Upper lobe of left lung (tissue), 4 donors: Measurements from ENCODE around the gene RIOX2.

Source experiments
- EP300 ChIP-seq, 4 donors: sonication (generic); formaldehyde crosslinking; IDR thresholded peaks; one replicate each; pipeline ENCODE4 v1.5.1; 2017; ENCODE audit warnings: antibody characterized with exemption in 4 of 4, control low read depth in 2 of 4
- TF ChIP-seq, protein P1 (sequence below), 6 experiments: fragments of 450-650 bp in 4 of 6; fragments of 200-600 bp in 2 of 6; sonication (generic) in 2 of 6; IDR thresholded peaks; one replicate each; pipeline ENCODE4 v1.5.1; 2016 to 2019; ENCODE audit warnings: antibody characterized with exemption in 6 of 6

- no peak for TF ChIP-seq EP300 (IDR thresholded peaks at IDR 0.05)
- TF ChIP-seq, protein P1, sequence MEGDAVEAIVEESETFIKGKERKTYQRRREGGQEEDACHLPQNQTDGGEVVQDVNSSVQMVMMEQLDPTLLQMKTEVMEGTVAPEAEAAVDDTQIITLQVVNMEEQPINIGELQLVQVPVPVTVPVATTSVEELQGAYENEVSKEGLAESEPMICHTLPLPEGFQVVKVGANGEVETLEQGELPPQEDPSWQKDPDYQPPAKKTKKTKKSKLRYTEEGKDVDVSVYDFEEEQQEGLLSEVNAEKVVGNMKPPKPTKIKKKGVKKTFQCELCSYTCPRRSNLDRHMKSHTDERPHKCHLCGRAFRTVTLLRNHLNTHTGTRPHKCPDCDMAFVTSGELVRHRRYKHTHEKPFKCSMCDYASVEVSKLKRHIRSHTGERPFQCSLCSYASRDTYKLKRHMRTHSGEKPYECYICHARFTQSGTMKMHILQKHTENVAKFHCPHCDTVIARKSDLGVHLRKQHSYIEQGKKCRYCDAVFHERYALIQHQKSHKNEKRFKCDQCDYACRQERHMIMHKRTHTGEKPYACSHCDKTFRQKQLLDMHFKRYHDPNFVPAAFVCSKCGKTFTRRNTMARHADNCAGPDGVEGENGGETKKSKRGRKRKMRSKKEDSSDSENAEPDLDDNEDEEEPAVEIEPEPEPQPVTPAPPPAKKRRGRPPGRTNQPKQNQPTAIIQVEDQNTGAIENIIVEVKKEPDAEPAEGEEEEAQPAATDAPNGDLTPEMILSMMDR (IDR thresholded peaks at IDR 0.05), result no peak
Observed at GRCh38 chr3:98003306-98003969, 31.2 kb upstream of the RIOX2 start.
